Measurements from ENCODE around the gene C14orf119.

DNA sequence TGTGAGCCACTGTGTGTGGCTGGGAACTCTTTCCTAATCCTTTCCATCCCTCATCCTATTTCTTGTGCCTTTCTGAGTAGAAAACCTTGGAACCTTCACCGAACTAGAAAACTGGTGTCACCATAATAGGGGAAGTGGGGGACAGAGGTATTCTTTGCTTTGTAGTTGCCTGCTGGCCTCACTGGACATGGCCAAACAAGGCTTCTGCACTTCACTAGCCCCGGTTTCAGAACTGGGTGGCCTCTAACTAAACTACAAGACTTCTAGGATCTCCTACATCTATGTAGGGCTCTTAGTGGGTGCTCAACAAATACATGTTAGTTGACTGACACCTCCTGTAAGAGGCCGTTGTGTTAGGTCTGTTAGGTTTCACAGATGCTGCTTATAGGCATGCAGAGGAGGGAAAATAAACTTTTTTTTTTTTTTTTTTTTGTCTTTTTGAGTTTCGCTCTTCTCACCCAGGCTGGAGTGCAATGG is 10.1 kb downstream of the C14orf119 start:
- TF ChIP-seq EZH2 (IDR thresholded peaks at IDR 0.05) (no peak), POLR2AphosphoS5 (IDR thresholded peaks at IDR 0.05; ENCODE audit: borderline replicate concordance, low read depth, low read length) (no peak), FOXP2 (optimal IDR thresholded peaks at IDR 0.05; ENCODE audit: control extremely low read depth, extremely low read length, insufficient read depth) (no peak)

Measured in SK-N-MC (cell line).